ENCODE results near the gene DDHD1. TPM values are rescaled to one million over a fixed set of nuclear protein-coding genes. Genes with fewer than 3 reads are reported as not detected.

DDHD1 gene
- total RNA-seq, 1 donor from 2014 or later, result 18.1 TPM

GRCh38 chr14:52988139-52988538, 165.0 kb downstream of the DDHD1 start:
- DNase-seq, result no peak

GRCh38 chr14:52987514-52987913, 165.6 kb downstream of the DDHD1 start:
- DNase-seq, result peak; percentile 69

DNA sequence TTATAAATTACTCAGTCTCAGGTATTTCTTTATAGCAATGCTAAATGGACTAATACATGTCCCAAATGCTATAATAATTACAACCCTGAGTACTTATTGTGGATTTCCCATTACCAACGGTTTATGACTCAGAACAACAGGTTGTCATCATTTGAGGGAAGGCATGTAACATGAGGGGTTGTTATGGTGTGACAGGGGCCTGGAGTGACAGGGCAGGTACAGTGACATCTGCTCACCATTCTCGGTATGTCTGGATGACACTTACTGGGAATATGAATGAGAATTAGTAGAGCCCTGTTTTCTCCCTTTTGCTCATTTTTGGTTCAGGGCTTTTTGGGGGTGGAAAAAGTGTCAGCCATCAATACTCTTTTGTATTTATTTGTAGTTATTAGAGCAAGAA, 166.1 kb downstream of the DDHD1 start:
- DNase-seq, result no peak

Small RNA genes lying within 50 kb of the gene (small RNA-seq; reads per million reads assigned to genes)
- gene AL352979.1 (ENCODE audit: low replicate concordance), result not detected

Other genes starting within 250 kb of the DDHD1 start
- 124 TPM for gene FERMT2, start 202.3 kb downstream of the DDHD1 start, total RNA-seq